RWPE2 (cell line): ENCODE data around the gene ZDHHC11.
"Not testable (repeated sequence)": the region's sequence is repeated elsewhere in the genome, so short reads cannot be mapped to it uniquely, and the experiment has no call there.

ENCODE experiments used
- ATAC-seq: fragments of 200-7000 bp; cut with Tn5 transposase; 3 replicates; pipeline ENCODE4 v1.9.1; 2021; ENCODE audit warnings: low read depth
- DNase-seq: peaks from one replicate; pipeline ENCODE4 v3.0.0-alpha.2; 2020; ENCODE audit warnings: low spot score
- H3K27ac ChIP-seq: fragments of 450-650 bp; 2 replicates; pipeline ENCODE4 v1.5.1; 2017; ENCODE audit warnings: mild to moderate bottlenecking; ENCODE audit not compliant: poor library complexity, severe bottlenecking
- H3K27me3 ChIP-seq: fragments of 250-450 bp; sonication (Bioruptor Pico); 2 replicates; pipeline ENCODE4 v1.5.1; 2021; ENCODE audit warnings: mild to moderate bottlenecking, moderate library complexity; ENCODE audit not compliant: insufficient read depth, poor library complexity, severe bottlenecking
- H3K36me3 ChIP-seq: fragments of 250-450 bp; sonication (Bioruptor Pico); 2 replicates; pipeline ENCODE4 v1.5.1; 2020; ENCODE audit warnings: low read depth, mild to moderate bottlenecking, moderate library complexity
- H3K4me1 ChIP-seq: fragments of 250-450 bp; sonication (Bioruptor Pico); 2 replicates; pipeline ENCODE4 v1.5.1; 2021; ENCODE audit warnings: mild to moderate bottlenecking, moderate library complexity; ENCODE audit not compliant: insufficient read depth, poor library complexity, severe bottlenecking
- H3K4me3 ChIP-seq: fragments of 250-450 bp; sonication (Bioruptor Pico); 2 replicates; pipeline ENCODE4 v1.5.1; 2021; ENCODE audit warnings: mild to moderate bottlenecking, moderate library complexity; ENCODE audit not compliant: severe bottlenecking
- H3K9me3 ChIP-seq: fragments of 250-450 bp; sonication (Bioruptor Pico); 2 replicates; pipeline ENCODE4 v1.5.1; 2021; ENCODE audit warnings: mild to moderate bottlenecking, moderate library complexity; ENCODE audit not compliant: severe bottlenecking

Gene ZDHHC11

DNA sequence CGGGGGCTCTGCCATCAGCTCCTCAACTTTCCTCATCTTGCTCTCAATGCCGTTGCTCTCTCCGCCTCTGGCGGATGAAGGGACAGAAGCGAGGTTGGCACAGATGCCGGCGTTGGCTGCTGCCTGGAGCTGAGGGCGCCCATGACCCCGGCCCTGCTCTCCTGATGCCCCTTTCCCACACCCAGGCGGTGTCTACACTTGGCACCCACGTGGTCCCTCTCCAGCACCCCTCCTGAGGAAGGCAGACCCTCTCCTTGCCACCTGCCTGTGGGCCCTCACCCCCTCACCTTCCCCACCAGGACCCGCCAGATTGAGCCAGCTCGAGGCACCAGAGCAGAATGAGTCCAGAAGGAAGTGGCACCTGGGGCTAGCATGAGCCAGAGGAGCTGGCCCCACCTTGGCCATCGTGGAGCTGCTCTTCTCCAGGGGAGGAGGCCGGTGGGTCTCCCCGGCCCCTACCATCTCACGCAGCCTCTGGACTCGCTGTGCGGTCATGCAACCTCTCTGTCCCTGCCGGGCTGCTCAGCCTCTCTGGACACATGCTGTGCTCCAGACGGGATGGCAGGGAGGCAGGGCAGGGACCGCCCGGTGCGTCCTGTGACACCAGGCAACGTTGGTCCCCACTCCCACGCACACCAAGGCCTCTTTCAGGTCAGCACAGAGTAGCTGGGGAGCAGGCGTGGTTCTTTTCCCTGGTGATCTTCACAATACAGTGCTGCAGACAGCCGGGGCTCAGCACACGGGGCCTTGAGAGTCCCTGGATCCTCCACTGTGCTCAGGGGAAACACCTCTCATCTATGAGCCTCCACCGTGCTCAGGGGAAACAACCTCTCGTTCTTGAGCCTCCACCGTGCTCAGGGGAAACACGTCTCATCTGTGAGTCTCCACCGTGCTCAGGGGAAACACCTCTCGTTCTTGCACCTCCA, 4.8 kb downstream of the ZDHHC11 start:
- not testable (repeated sequence) for H3K36me3 ChIP-seq, H3K4me3 ChIP-seq, H3K9me3 ChIP-seq, ATAC-seq, H3K4me1 ChIP-seq, H3K27ac ChIP-seq
- peak; percentile 23 for DNase-seq
- peaks cover 15% of the 10 kb centered on the region for H3K27me3 ChIP-seq

DNA sequence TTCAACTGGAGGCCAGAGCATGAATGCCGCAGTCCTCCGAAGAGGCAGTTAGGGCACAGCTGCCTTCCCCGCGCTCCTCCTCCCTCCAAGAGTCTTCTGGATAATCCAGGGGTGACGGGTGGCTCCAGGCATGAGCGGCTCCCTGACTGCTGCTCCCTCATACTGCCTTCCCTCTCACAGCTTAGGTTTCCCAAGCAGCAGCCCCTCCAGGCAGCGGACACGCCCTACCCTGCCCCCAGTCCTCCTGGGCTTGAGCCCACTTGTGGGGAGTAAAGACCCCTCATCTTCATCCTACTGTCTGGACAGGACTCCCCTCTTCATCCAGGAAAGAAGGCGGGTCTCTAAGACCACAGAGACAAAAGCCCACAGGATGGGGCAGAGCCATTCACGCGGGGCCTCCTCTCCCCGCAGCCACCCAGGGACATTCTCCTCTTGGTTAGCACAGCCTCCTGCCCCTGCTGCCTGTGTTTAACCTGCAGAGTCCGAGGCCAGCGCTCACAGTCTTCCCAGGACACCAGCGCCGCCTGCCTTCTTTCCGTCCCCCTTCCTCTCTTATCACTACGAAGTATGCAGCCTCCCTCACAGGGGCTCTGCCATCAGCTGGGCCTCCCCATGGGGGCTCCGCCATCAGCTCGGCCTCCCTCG, 5.6 kb downstream of the ZDHHC11 start:
- H3K36me3 ChIP-seq, ATAC-seq, H3K27ac ChIP-seq, H3K9me3 ChIP-seq, H3K27me3 ChIP-seq, H3K4me1 ChIP-seq, H3K4me3 ChIP-seq: not testable (repeated sequence)
- DNase-seq: peak; percentile 54

DNA sequence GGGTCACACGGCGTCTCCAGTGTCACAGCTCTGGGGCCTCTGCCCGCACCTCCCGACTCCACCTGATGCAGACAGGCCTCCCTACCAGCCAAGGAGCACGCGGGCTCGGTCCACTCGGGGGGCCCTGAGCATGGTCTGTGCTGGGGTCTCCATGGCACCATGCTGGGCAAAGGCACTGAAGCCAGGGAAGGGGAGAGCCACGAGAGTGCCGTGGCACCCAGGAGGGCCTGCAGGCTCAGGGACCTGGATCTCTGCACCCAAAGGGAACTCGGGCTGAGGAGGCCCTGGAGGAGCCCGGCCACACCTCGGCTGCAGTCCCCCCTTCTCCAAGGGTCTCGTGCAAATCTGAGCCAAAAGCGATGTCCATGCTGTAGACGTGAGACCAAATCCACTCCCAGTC, 6.4 kb downstream of the ZDHHC11 start:
- not testable (repeated sequence) for H3K4me1 ChIP-seq, ATAC-seq
- peak; percentile 52 for DNase-seq

DNA sequence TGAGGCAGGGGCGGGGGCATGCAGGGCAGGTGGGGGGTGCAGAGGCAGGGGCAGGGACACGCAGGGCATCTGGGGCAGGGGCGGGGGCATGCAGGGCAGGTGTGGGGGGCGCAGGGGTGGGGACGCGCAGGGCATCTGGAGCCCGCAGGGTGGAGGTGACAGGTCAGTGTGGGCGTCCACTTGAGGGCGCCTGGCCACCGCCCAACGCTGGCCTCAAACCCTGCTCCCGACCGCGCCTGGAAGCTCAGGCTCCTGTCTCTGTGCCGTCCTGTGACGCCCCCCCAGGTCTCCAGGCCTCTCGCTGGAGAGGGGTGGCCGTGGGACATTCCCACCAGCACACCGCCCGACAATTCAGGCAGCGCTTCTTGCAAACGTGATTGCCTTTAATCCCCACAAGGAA, 6.9 kb downstream of the ZDHHC11 start:
- H3K9me3 ChIP-seq, H3K36me3 ChIP-seq, H3K27me3 ChIP-seq, H3K4me1 ChIP-seq, H3K27ac ChIP-seq, ATAC-seq, H3K4me3 ChIP-seq: not testable (repeated sequence)
- peak; percentile 57 for DNase-seq

More for the DNA sequence above, 6.4 kb downstream of the ZDHHC11 start:
- H3K9me3 ChIP-seq, H3K27me3 ChIP-seq, H3K4me3 ChIP-seq, H3K36me3 ChIP-seq, H3K27ac ChIP-seq: not testable (repeated sequence)

DNA sequence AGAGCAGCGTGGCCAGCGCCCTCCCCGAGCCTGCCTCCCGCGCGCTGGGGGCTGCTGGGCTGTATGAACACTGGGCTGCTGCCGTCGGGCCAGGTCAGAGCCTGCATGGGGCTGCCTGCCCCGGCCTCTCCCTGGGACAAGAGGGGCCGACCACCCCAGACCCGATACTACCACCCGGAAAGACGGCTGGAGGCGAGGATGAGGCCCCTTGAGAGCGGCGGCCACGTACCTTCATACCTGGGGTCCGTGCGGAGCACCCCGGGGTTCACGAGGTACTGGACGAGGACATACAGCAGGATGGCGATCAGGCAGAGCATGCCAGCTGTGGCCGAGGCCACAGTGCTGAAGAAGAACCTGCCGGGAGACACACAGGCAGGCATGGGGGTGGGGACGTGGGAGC, 7.4 kb downstream of the ZDHHC11 start:
- ATAC-seq, H3K27me3 ChIP-seq: not testable (repeated sequence)

DNA sequence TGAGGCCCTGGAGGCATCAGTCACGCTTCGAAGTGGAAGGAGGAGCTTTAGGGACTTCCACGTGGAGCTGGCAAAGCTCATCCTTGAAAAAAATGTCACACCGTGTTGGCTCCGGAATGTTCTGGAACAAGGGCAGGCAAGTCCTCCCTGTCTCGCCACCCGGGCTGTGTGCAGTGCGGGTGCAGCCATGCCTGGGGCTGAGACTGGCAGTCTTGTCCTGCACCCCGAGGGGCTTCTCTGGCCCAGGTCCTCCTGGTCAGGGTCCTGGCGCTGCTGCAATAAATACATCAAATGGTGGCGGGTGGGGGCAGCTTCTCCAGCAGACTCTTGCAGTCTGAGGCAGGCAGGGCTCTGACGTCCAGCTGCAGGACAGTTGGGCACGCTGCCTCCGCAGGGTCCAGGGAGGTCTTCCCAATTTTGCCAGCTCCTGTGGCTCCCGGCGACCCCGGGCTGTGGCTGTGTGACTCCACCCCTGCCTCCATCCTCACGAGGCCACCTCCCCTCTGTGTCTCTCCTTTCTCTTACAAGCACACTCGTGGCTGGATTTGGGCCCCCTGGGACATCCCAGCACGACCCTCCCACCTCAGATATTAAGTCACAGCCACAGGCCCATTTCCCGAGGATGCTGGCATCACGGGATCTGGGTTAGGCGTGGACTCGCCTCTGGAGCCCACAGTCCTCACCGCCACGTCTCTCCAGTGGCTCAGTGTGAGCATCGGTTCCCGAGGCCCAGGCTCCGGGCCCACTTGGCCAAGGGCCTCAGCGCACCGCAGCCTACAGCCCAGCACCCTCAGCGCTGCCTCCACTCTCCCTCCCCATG, 8.2 kb downstream of the ZDHHC11 start:
- not testable (repeated sequence) for H3K9me3 ChIP-seq, H3K4me3 ChIP-seq, H3K36me3 ChIP-seq, ATAC-seq, H3K27ac ChIP-seq, H3K27me3 ChIP-seq, H3K4me1 ChIP-seq
- DNase-seq: peak; percentile 58

More for the DNA sequence above, 7.4 kb downstream of the ZDHHC11 start:
- H3K4me3 ChIP-seq, H3K36me3 ChIP-seq, H3K4me1 ChIP-seq, H3K9me3 ChIP-seq, H3K27ac ChIP-seq: not testable (repeated sequence)
- peak; percentile 62 for DNase-seq

DNA sequence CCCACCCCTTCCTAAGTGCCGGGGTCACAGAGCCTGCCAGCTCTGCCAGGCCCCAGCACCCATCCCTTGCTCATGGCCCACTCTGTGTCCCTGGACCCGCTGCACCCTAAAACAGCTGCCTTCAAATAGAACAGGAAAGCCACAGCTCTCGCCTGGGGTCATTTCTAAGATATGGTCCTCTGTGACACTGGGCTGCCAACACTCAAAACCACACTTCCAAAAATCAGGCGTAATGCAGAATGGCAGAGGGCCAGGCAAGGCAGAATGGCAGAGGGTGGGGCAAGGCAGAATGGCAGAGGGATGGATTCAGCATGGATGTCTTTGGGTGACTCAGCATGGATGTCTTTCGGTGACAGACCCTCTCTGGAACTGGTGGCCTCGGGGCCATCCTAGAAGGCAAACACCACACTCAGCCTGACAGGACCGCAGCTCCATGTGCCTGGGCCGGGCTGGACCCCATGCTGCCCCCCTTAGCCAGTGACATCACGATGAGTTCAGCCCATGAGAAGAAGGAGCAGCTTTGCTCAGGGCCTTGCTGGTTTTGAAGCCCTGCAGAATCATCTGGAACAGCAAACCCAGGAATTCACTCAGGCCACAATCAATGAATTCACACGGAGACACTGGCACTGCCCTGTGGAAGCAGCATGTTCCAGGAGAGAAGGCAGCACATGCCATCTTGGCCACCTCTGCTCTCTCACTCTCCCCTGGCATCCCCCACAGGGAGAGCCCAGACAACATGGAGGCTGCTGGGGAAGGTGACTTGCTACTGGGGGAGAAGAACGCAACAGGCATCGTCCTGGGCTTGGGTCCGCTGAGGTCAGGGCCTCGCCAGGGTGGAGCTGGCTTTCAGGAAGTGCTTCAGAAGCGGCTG, 9.0 kb downstream of the ZDHHC11 start:
- ATAC-seq, H3K9me3 ChIP-seq, H3K27me3 ChIP-seq, H3K4me1 ChIP-seq, H3K36me3 ChIP-seq, H3K27ac ChIP-seq, H3K4me3 ChIP-seq: not testable (repeated sequence)
- DNase-seq: peak; percentile 55

DNA sequence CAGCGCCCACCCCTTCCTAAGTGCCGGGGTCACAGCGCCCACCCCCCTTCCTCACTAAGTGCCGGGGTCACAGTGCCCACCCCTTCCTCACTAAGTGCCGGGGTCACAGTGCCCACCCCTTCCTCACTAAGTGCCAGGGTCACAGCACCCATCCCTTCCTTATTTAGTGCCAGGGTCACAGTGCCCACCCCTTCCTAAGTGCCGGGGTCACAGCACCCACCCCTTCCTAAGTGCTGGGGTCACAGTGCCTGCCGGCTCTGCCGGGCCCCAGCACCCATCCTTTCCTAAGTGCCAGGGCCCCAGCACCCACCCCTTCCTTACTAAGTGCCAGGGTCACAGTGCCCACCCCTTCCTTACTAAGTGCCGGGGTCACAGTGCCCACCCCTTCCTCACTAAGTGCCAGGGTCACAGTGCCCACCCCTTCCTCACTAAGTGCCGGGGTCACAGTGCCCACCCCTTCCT, 9.8 kb downstream of the ZDHHC11 start:
- DNase-seq: peak; percentile 29

DNA sequence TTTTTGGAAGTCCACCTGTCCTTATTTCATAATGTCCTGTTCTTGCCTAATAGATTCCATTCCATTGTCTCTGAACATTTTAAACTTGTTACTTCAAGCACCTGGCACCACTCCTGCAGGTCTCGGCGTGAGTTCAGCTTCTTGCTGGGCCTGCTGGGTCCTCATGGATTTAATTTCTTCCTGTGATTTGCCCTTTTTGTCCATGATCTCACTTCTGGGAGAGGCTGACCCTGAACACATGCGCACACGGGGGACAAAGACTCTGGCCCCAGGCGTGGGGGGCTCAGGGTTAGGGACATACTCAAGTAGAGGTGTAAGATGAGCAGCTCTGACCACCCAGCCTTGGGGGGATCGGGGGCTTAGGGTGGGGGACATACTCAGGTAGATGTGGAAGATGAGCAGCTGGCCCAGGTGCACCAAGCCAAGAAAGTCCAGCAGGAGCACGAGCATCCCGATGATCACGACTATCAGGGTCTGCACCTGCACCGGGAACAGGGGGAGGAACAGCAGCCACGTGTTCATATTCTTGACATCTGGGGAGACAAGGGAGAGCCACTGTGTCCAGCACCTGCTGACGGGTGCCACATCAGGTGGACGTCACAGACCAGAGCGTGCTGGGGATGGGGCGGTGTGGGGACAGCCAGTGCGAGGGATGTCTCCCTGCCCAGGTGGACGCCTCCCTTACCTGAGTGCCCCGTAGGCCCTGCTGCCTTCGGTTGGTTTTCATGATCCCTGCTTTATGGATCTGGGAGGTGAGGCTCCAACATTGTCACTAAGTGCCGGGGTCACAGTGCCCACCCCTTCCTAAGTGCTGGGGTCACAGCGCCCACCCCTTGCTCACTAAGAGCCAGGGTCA, 10.4 kb downstream of the ZDHHC11 start:
- H3K9me3 ChIP-seq, H3K27me3 ChIP-seq, H3K4me1 ChIP-seq, H3K27ac ChIP-seq, H3K36me3 ChIP-seq, H3K4me3 ChIP-seq: not testable (repeated sequence)
- ATAC-seq: peak; percentile 50; the same call in 2 of the 3 replicates
- DNase-seq: peak; percentile 74

More for the DNA sequence above, 9.8 kb downstream of the ZDHHC11 start:
- ATAC-seq, H3K4me1 ChIP-seq, H3K4me3 ChIP-seq, H3K27ac ChIP-seq, H3K36me3 ChIP-seq, H3K9me3 ChIP-seq, H3K27me3 ChIP-seq: not testable (repeated sequence)

DNA sequence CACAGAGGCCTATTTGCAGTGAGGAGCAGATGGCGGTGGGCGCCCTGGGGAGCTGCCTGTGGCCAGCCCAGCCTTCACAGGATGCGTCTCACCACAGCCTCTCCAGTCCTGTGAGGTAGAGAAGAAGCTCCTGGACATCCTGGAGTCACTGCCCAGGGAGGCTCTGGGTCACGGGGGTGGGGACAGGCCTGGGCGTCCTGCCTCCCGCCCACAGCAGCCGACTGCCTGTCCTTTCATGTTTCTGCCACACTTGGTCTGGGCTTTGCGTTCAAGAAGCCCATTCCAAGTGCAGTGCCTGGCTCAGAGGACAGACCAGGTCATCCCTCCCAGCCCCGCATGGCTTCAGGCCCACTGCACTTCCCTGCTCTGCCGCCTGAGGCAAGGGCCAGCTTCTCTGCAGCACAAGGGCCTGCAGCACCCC, 12.3 kb downstream of the ZDHHC11 start:
- H3K4me1 ChIP-seq, H3K4me3 ChIP-seq, H3K27ac ChIP-seq, H3K36me3 ChIP-seq, H3K9me3 ChIP-seq, ATAC-seq, H3K27me3 ChIP-seq: not testable (repeated sequence)
- peak; percentile 36 for DNase-seq
